A673 (cell line): Measurements from ENCODE around the gene P4HB.

Experiments
- CTCF ChIP-seq: fragments of 300-800, 200-600 bp; sonication (generic); conservative IDR thresholded peaks from 2 replicates; pipeline ENCODE4 v1.5.1; 2017; ENCODE audit warnings: low read depth, mild to moderate bottlenecking, antibody characterized with exemption, low read length, moderate library complexity, mixed read lengths
- EZH2 ChIP-seq: fragments of 200-600 bp; sonication (generic); IDR thresholded peaks from 2 replicates; pipeline ENCODE4 v1.6.1; 2017; ENCODE audit warnings: borderline replicate concordance, low read depth, mild to moderate bottlenecking, mixed read lengths, antibody characterized with exemption, low read length; ENCODE audit not compliant: poor library complexity, severe bottlenecking

- no peak for TF ChIP-seq EZH2
- no peak for TF ChIP-seq CTCF
Observed at GRCh38 chr17:81867991-81868673, 7.8 kb upstream of the P4HB start.
